ENCODE measurements around the gene ZNF160.

Gene ZNF160

GRCh38 chr19:53068834-53069233 lies 34.4 kb downstream of the ZNF160 start:
- H3K4ac ChIP-seq (ENCODE audit: low read depth, low read length) = no peak overlapping the region
- H3K79me1 ChIP-seq (ENCODE audit: low read length) = no peaks in the 10 kb centered on the region
- no peak overlapping the region for H4K8ac ChIP-seq (ENCODE audit: low read depth, low read length)
- H3K27ac ChIP-seq (ENCODE audit: low read depth, low read length) = no peak overlapping the region
- no peaks in the 10 kb centered on the region for H3K4me1 ChIP-seq (ENCODE audit: control insufficient read depth in 1 of 2, insufficient read depth in 2 of 2, low read length in 2 of 2)
- no peak overlapping the region for H2BK5ac ChIP-seq (ENCODE audit: low read depth, low read length, poor library complexity)
- H3K18ac ChIP-seq (ENCODE audit: low read length) = no peak overlapping the region
- H2BK120ac ChIP-seq (ENCODE audit: insufficient read depth, low read length, poor library complexity) = no peak overlapping the region
- H3K27me3 ChIP-seq (ENCODE audit: insufficient read depth, low read length) = no peaks in the 10 kb centered on the region
- DNase-seq = no peak
- no peak overlapping the region for H3K23ac ChIP-seq (ENCODE audit: low read length)
- H4K12ac ChIP-seq (ENCODE audit: low read depth, low read length) = no peak overlapping the region
- H2AFZ ChIP-seq (ENCODE audit: insufficient read depth, low read length, poor library complexity) = no peak overlapping the region
- no peak overlapping the region for H3K14ac ChIP-seq (ENCODE audit: low read length)
- H3K79me2 ChIP-seq (ENCODE audit: control insufficient read depth, insufficient read depth, low read length, poor library complexity) = no peaks in the 10 kb centered on the region
- H3K9me3 ChIP-seq (ENCODE audit: insufficient read depth, low read depth, low read length) = no peaks in the 10 kb centered on the region
- H3K4me2 ChIP-seq (ENCODE audit: low read length) = no peak overlapping the region
- no CpG with 5 or more reads among the region's 5 CpGs for WGBS (ENCODE audit: extremely low coverage, insufficient coverage, insufficient read length)
- H2BK12ac ChIP-seq (ENCODE audit: low read length) = no peak overlapping the region
- H2AK5ac ChIP-seq (ENCODE audit: low read length) = no peak overlapping the region
- peaks cover 24 to 42% of the 10 kb centered on the region in 2 experiments for H3K36me3 ChIP-seq (ENCODE audit: control insufficient read depth in 1 of 2, insufficient read depth in 2 of 2, low read length in 2 of 2)
- no peak overlapping the region for H3K4me3 ChIP-seq (ENCODE audit: low read depth, low read length)
- H4K91ac ChIP-seq (ENCODE audit: low read depth, low read length) = no peak overlapping the region
- no peak overlapping the region for H3K9ac ChIP-seq (ENCODE audit: low read length)

GRCh38 chr19:53068199-53068598 lies 35.0 kb downstream of the ZNF160 start:
- Histone ChIP-seq H2AK5ac (ENCODE audit: low read length) (no peak overlapping the region), H2AFZ (ENCODE audit: insufficient read depth, low read length, poor library complexity) (no peak overlapping the region), H3K27me3 (ENCODE audit: insufficient read depth, low read length) (no peaks in the 10 kb centered on the region), H3K4me1 (ENCODE audit: control insufficient read depth in 1 of 2, insufficient read depth in 2 of 2, low read length in 2 of 2) (no peaks in the 10 kb centered on the region), H4K12ac (ENCODE audit: low read depth, low read length) (no peak overlapping the region), H2BK5ac (ENCODE audit: low read depth, low read length, poor library complexity) (no peak overlapping the region), H3K9ac (ENCODE audit: low read length) (no peak overlapping the region), H3K9me3 (ENCODE audit: insufficient read depth, low read depth, low read length) (no peaks in the 10 kb centered on the region), H3K14ac (ENCODE audit: low read length) (no peak overlapping the region), H3K27ac (ENCODE audit: low read depth, low read length) (no peak overlapping the region), H4K91ac (ENCODE audit: low read depth, low read length) (no peak overlapping the region), H3K4me2 (ENCODE audit: low read length) (no peak overlapping the region), H3K79me1 (ENCODE audit: low read length) (no peaks in the 10 kb centered on the region), H4K8ac (ENCODE audit: low read depth, low read length) (no peak overlapping the region), H3K79me2 (ENCODE audit: control insufficient read depth, insufficient read depth, low read length, poor library complexity) (no peaks in the 10 kb centered on the region), H2BK120ac (ENCODE audit: insufficient read depth, low read length, poor library complexity) (no peak overlapping the region), H3K4me3 (ENCODE audit: low read depth, low read length) (no peak overlapping the region), H3K36me3 (ENCODE audit: control insufficient read depth in 1 of 2, insufficient read depth in 2 of 2, low read length in 2 of 2) (peaks cover 21 to 39% of the 10 kb centered on the region in 2 experiments), H2BK12ac (ENCODE audit: low read length) (no peak overlapping the region), H3K23ac (ENCODE audit: low read length) (no peak overlapping the region), H3K18ac (ENCODE audit: low read length) (no peak overlapping the region), H3K4ac (ENCODE audit: low read depth, low read length) (no peak overlapping the region)
- no CpG with 5 or more reads among the region's 4 CpGs for WGBS (ENCODE audit: extremely low coverage, insufficient coverage, insufficient read length)
- no peak for DNase-seq

- Histone ChIP-seq H3K27me3 (ENCODE audit: insufficient read depth, low read length) (no peaks in the 10 kb centered on the region), H4K12ac (ENCODE audit: low read depth, low read length) (no peak overlapping the region), H3K23ac (ENCODE audit: low read length) (no peak overlapping the region), H3K36me3 (ENCODE audit: control insufficient read depth in 1 of 2, insufficient read depth in 2 of 2, low read length in 2 of 2) (no peaks in the 10 kb centered on the region), H3K79me2 (ENCODE audit: control insufficient read depth, insufficient read depth, low read length, poor library complexity) (no peaks in the 10 kb centered on the region), H2BK12ac (ENCODE audit: low read length) (no peak overlapping the region), H3K18ac (ENCODE audit: low read length) (no peak overlapping the region), H2AFZ (ENCODE audit: insufficient read depth, low read length, poor library complexity) (no peak overlapping the region), H3K4ac (ENCODE audit: low read depth, low read length) (no peak overlapping the region), H2AK5ac (ENCODE audit: low read length) (no peak overlapping the region), H4K8ac (ENCODE audit: low read depth, low read length) (no peak overlapping the region), H3K14ac (ENCODE audit: low read length) (no peak overlapping the region), H3K4me3 (ENCODE audit: low read depth, low read length) (peak overlapping the region; percentile 10), H4K91ac (ENCODE audit: low read depth, low read length) (no peak overlapping the region), H3K27ac (ENCODE audit: low read depth, low read length) (no peak overlapping the region), H2BK120ac (ENCODE audit: insufficient read depth, low read length, poor library complexity) (no peak overlapping the region), H2BK5ac (ENCODE audit: low read depth, low read length, poor library complexity) (no peak overlapping the region), H3K9ac (ENCODE audit: low read length) (no peak overlapping the region), H3K9me3 (ENCODE audit: insufficient read depth, low read depth, low read length) (peaks cover 18% of the 10 kb centered on the region), H3K4me2 (ENCODE audit: low read length) (peak overlapping the region; percentile 29), H3K79me1 (ENCODE audit: low read length) (no peaks in the 10 kb centered on the region), H3K4me1 (ENCODE audit: control insufficient read depth in 1 of 2, insufficient read depth in 2 of 2, low read length in 2 of 2) (no peaks in the 10 kb centered on the region)
- DNase-seq = peak; percentile 83 to 93
- WGBS (ENCODE audit: extremely low coverage, insufficient coverage, insufficient read length) = no CpG with 5 or more reads among the region's 59 CpGs
These were observed 45.2 kb downstream of the ZNF160 start for GRCh38 chr19:53057904-53058580.

- no peak overlapping the region for H3K4me2 ChIP-seq (ENCODE audit: low read length)
- H3K9ac ChIP-seq (ENCODE audit: low read length) = no peak overlapping the region
- no peak overlapping the region for H3K14ac ChIP-seq (ENCODE audit: low read length)
- H4K12ac ChIP-seq (ENCODE audit: low read depth, low read length) = no peak overlapping the region
- H3K27me3 ChIP-seq (ENCODE audit: insufficient read depth, low read length) = no peaks in the 10 kb centered on the region
- no peak overlapping the region for H3K4me3 ChIP-seq (ENCODE audit: low read depth, low read length)
- no peaks in the 10 kb centered on the region for H3K4me1 ChIP-seq (ENCODE audit: control insufficient read depth in 1 of 2, insufficient read depth in 2 of 2, low read length in 2 of 2)
- WGBS (ENCODE audit: extremely low coverage, insufficient coverage, insufficient read length) = no CpG with 5 or more reads among the region's 2 CpGs
- no peak overlapping the region for H2AK5ac ChIP-seq (ENCODE audit: low read length)
- no peak overlapping the region for H2BK120ac ChIP-seq (ENCODE audit: insufficient read depth, low read length, poor library complexity)
- DNase-seq = peak; percentile 87 to 92
- H3K4ac ChIP-seq (ENCODE audit: low read depth, low read length) = no peak overlapping the region
- no peaks in the 10 kb centered on the region for H3K36me3 ChIP-seq (ENCODE audit: control insufficient read depth in 1 of 2, insufficient read depth in 2 of 2, low read length in 2 of 2)
- peaks cover 10% of the 10 kb centered on the region for H3K9me3 ChIP-seq (ENCODE audit: insufficient read depth, low read depth, low read length)
- no peak overlapping the region for H3K27ac ChIP-seq (ENCODE audit: low read depth, low read length)
- no peak overlapping the region for H2AFZ ChIP-seq (ENCODE audit: insufficient read depth, low read length, poor library complexity)
- no peak overlapping the region for H3K18ac ChIP-seq (ENCODE audit: low read length)
- H4K91ac ChIP-seq (ENCODE audit: low read depth, low read length) = no peak overlapping the region
- H3K79me1 ChIP-seq (ENCODE audit: low read length) = no peaks in the 10 kb centered on the region
- H2BK5ac ChIP-seq (ENCODE audit: low read depth, low read length, poor library complexity) = no peak overlapping the region
- no peak overlapping the region for H3K23ac ChIP-seq (ENCODE audit: low read length)
- H4K8ac ChIP-seq (ENCODE audit: low read depth, low read length) = no peak overlapping the region
- H2BK12ac ChIP-seq (ENCODE audit: low read length) = no peak overlapping the region
- H3K79me2 ChIP-seq (ENCODE audit: control insufficient read depth, insufficient read depth, low read length, poor library complexity) = no peaks in the 10 kb centered on the region
These were observed 48.1 kb downstream of the ZNF160 start for GRCh38 chr19:53055117-53055516.

Measured in trophoblast cell (in vitro differentiated cells and primary cell).